AG04450 (cell line): ENCODE measurements around the gene POR. TPM values are rescaled to one million over a fixed set of nuclear protein-coding genes. Genes with fewer than 3 reads are reported as not detected.

Experiments used
- CTCF ChIA-PET: fragments of 300-600, 350-600 bp; formaldehyde crosslinking; extraction: SDS; loops from one replicate; lab custom pipeline; 2022; ENCODE audit warnings: antibody characterized with exemption, inconsistent platforms; lab: Charles Lee
- POLR2A ChIA-PET: fragments of 350-600 bp; formaldehyde crosslinking; extraction: SDS; loops from one replicate; lab custom pipeline; 2021; ENCODE audit warnings: antibody characterized with exemption, inconsistent platforms; lab: Yijun Ruan, JAX
- DNase-seq: peaks from one replicate; pipeline ENCODE4 v3.0.0-alpha.2; 2011; ENCODE audit warnings: low read depth, low spot score
- H3K27ac ChIP-seq: one replicate; pipeline ENCODE4 v1.5.1; 2012; ENCODE audit warnings: low read depth, low read length, control low read depth
- H3K27me3 ChIP-seq: one replicate; pipeline ENCODE4 v1.6.0; 2012; ENCODE audit warnings: low read length; ENCODE audit not compliant: control insufficient read depth, insufficient read depth
- H3K4me3 ChIP-seq: 2 replicates; pipeline ENCODE4 v1.5.1; 2011; ENCODE audit warnings: mild to moderate bottlenecking, low read depth, low read length, control low read depth
- H3K9me3 ChIP-seq: 2 replicates; pipeline ENCODE4 v1.5.1; 2012; ENCODE audit warnings: low read length; ENCODE audit not compliant: control insufficient read depth, insufficient read depth
- polyA plus RNA-seq: library from polyadenylated mRNA; depleted of rRNA; stranded (reverse); fragments of >200 nt; gene quantifications from 2 replicates; pipeline ENCODE4 v1.2.3, GENCODE V29; 2011
- TF ChIP-seq, protein P1 (sequence below): IDR thresholded peaks from 2 replicates; pipeline ENCODE4 v1.5.1; 2011; ENCODE audit warnings: low read depth, low read length, control low read depth, inconsistent platforms

POR gene
- polyA plus RNA-seq, 1 experiment: 39.0 TPM

DNA sequence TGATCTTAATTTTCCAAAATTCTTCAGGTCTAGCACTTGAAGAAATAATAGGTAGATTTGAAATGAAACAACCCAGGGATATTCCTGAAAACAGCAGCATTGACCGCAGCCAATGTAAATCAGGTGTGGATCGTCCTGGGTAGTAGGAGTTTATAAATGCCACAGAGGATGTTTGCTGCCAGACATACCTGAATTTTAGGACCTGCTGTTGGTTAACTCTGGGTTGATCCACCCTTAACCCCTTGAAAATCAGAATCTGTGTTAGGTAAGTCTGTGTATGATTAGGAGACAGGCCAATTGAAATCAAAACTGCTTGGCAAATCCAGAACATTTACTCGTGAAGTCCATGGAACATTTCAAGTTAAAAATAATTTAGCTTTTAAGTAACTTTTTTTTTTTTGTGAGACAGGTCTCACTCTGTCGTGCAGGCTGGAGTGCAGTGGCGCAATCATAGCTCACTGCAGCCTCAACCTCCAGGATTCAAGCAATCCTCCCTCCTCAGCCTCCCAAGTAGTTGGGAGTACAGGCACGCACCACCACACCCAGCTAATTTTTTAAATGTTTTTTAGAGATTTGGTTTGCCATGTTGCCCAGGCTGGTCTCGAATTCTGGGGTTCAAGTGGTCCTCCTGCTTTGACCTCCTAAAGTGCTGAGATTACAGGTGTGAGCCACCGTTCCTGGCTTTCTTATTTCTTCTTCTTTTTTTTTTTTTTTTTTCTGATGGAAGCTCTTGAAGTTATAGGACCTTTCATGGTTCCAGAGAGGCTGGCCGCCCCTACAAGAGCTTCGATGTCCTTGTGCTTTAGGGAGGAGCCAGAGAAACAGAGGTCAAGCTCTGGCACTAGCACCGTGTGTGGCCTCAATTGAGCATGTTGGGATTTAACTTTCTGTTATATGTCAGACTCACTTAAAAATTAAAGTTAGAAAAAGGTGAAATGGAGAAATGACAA, 2.0 kb downstream of the POR start:
- ChIA-PET POLR2A (interaction anchor here (0.6 to 0.8 kb wide), 4 partner anchors 47 to 233 kb away, joined by 3 to 6 read pairs (median 4); no protein-coding TSS in a partner anchor), CTCF (no interaction called here)
- H3K9me3 ChIP-seq: peaks cover 4% of the 10 kb centered on the region; the same call in 1 of the 2 replicates
- H3K27me3 ChIP-seq: no peaks in the 10 kb centered on the region
- H3K4me3 ChIP-seq: no peak overlapping the region
- no peak for DNase-seq
- H3K27ac ChIP-seq: no peak overlapping the region
- TF ChIP-seq, protein P1, sequence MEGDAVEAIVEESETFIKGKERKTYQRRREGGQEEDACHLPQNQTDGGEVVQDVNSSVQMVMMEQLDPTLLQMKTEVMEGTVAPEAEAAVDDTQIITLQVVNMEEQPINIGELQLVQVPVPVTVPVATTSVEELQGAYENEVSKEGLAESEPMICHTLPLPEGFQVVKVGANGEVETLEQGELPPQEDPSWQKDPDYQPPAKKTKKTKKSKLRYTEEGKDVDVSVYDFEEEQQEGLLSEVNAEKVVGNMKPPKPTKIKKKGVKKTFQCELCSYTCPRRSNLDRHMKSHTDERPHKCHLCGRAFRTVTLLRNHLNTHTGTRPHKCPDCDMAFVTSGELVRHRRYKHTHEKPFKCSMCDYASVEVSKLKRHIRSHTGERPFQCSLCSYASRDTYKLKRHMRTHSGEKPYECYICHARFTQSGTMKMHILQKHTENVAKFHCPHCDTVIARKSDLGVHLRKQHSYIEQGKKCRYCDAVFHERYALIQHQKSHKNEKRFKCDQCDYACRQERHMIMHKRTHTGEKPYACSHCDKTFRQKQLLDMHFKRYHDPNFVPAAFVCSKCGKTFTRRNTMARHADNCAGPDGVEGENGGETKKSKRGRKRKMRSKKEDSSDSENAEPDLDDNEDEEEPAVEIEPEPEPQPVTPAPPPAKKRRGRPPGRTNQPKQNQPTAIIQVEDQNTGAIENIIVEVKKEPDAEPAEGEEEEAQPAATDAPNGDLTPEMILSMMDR: no peak

DNA sequence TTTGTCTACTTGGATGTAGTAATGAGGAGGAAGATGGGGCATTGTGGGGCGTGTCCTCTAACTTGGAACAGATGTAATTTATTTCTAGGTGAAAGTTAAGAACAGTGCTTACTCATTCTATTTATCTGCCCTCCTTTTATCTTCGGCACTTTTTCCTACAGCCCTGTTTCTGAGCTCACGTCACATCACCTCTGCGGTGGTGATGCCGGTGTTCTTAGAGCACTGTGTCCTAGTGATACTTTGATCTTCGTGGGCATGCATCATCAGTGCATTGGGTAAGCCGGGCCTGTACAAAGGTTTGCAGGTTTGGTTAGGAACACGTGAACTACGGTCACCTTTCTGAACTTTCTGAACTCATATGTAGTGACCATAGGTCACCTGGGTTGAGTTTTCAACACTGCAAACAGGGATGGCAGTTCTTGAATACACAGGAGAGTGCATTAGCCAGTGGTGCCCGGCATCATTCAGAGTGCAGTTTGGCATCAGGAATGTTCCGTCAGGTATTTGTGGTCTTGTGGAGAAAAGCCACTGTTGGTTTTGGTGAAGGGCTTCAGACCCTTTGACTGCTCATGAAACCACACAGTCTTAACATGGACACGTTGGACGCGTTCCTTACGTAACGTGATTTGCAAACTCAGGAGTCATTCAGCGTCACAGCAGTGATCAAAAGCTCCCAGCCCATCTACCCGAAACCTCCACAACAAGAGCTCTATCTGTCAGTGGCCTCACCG, 5.6 kb downstream of the POR start:
- H3K27me3 ChIP-seq: no peaks in the 10 kb centered on the region
- TF ChIP-seq, protein P1: no peak
- POLR2A ChIA-PET: interaction anchor here (0.6 kb wide), 1 partner anchor 250 kb away, joined by 4 read pairs; no protein-coding TSS in a partner anchor

DNA sequence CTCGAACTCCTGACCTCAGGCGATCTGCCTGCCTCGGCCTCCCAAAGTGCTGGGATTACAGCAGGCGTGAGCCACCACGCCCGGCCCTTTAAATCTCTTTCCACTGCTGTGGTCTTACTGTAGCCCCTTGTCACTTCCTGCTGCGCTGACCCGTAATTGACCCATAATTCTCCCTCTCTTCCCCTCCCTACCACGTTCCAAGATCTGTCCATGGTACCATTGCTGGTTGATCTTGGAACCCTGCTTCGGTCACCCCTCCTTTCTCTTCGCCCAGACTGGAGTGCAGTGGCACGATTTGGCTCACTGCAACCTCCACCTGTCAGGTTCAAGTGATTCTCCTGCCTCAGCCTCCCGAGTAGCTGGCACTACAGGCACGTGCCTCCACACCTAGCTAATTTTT, 6.5 kb downstream of the POR start:
- Histone ChIP-seq H3K4me3 (no peak overlapping the region), H3K27me3 (no peaks in the 10 kb centered on the region), H3K9me3 (no peaks in the 10 kb centered on the region), H3K27ac (no peak overlapping the region)
- no peak for DNase-seq
- TF ChIP-seq, protein P1: no peak
- ChIA-PET POLR2A (interaction anchor here (0.6 kb wide), 1 partner anchor 249 kb away, joined by 3 read pairs; no protein-coding TSS in a partner anchor), CTCF (interaction anchor here (0.6 kb wide), 1 partner anchor 164 kb away, joined by 5 read pairs; no protein-coding TSS in a partner anchor)

More for the DNA sequence above, 5.6 kb downstream of the POR start:
- Histone ChIP-seq H3K9me3 (peaks cover under 1% of the 10 kb centered on the region; the same call in 1 of the 2 replicates), H3K4me3 (no peak overlapping the region), H3K27ac (no peak overlapping the region)
- CTCF ChIA-PET: no interaction called here
- DNase-seq: no peak

DNA sequence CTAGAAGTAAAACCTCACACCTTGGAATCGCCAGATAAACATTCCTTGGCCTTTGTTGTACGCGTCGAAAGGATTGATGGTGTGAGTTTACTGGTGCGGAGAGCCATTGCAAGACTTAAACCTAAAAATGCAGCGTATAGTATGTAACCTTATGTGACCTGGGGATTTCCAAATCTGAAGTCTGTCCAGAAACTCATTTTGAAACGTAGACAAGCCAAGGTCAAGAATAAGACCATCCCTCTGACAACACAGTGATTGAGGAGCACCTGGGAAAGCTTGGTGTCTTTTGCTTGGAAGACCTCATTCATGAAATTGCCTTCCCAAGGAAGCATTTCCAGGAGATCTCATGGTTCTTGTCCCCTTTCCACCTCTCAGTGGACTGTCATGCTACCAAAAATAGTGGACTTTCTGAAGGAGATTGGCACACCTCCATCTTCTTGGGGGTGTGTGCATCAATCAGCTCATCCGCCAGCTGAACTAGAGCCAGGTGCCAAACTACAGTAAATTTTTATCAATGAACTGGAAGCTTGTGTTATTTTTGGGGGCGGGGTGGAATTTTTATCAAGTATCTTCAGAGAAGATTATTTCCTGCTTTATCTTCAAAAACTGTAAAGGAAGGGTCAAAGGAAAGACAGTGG, 8.1 kb downstream of the POR start:
- DNase-seq: no peak
- no peak overlapping the region for H3K4me3 ChIP-seq
- TF ChIP-seq, protein P1: no peak
- POLR2A ChIA-PET: no interaction called here
- CTCF ChIA-PET: no interaction called here
- no peak overlapping the region for H3K27ac ChIP-seq
- H3K9me3 ChIP-seq: no peaks in the 10 kb centered on the region
- no peaks in the 10 kb centered on the region for H3K27me3 ChIP-seq
